HCT116 (cell line): ENCODE results near the gene HS3ST2. TPM values are rescaled to one million over a fixed set of nuclear protein-coding genes. Genes with fewer than 3 reads are reported as not detected.

ENCODE experiments used
- ATAC-seq: fragments of 200-7000 bp; cut with Tn5 transposase; 2 replicates; pipeline ENCODE4 v1.9.1; 2020; ENCODE audit warnings: mild to moderate bottlenecking, moderate library complexity
- BruUV-seq: library from RNA; stranded (reverse); fragments of 400-500 nt; replicated peaks from 2 replicates; lab custom pipeline; 2021; lab: Mats Ljungman, UMichigan
- CTCF ChIA-PET: fragments of 300-600 bp; sonication (Branson Sonifier 250); formaldehyde crosslinking; loops from one replicate; lab custom pipeline; 2021; ENCODE audit warnings: antibody characterized with exemption; lab: Charles Lee
- POLR2A ChIA-PET: fragments of 300-600, 350-600 bp; sonication (Branson Sonifier 250); formaldehyde crosslinking; loops from one replicate; lab custom pipeline; 2021; ENCODE audit warnings: antibody characterized with exemption; lab: Charles Lee
- RAD21 ChIA-PET, 2 experiments: fragments of 300-600 bp; sonication (Branson Sonifier 250); formaldehyde crosslinking; loops; one replicate each; lab custom pipeline; 2023; ENCODE audit warnings: low total read pairs in 2 of 2; ENCODE audit not compliant: uncharacterized antibody in 2 of 2, unreplicated experiment in 2 of 2, low non-redundant PET in 1 of 2; lab: Charles Lee
- DNase-seq: peaks from one replicate; pipeline ENCODE4 v3.0.0-alpha.2; 2010; ENCODE audit warnings: low read depth, low spot score
- H2AFZ ChIP-seq: fragments of 200-600 bp; shearing (Covaris generic), sonication (generic); 2 replicates; pipeline ENCODE4 v1.6.1; 2017; ENCODE audit warnings: low read depth, mixed run types, mixed read lengths, antibody characterized with exemption, low read length; ENCODE audit not compliant: poor library complexity, severe bottlenecking
- H3K27ac ChIP-seq: 2 replicates; pipeline ENCODE4 v1.5.1; 2012; ENCODE audit warnings: low read depth, low read length
- H3K27me3 ChIP-seq: fragments of 200-600 bp; sonication (generic); 2 replicates; pipeline ENCODE4 v1.6.1; 2016; ENCODE audit warnings: mixed run types, low read length, mixed read lengths; ENCODE audit not compliant: insufficient read depth
- H3K36me3 ChIP-seq, 2 experiments: fragments of 200-500 bp in 1 of 2; fragments of 200-600 bp in 1 of 2; sonication (Bioruptor generic) in 1 of 2; sonication (generic) in 1 of 2; 2 replicates each; pipeline versions ENCODE4 v1.5.1 to v1.6.1; 2014 to 2016; ENCODE audit warnings: low read length in 2 of 2, inconsistent platforms in 1 of 2, mixed read lengths in 1 of 2, mixed run types in 1 of 2; ENCODE audit not compliant: insufficient read depth in 2 of 2, control insufficient read depth in 1 of 2
- H3K4me1 ChIP-seq, 2 experiments: fragments of 200-600 bp in 1 of 2; sonication (generic) in 1 of 2; 2 replicates each; pipeline versions ENCODE4 v1.5.1 to v1.6.1; 2012 to 2017; ENCODE audit warnings: low read length in 2 of 2, inconsistent platforms in 1 of 2, mild to moderate bottlenecking in 1 of 2, mixed read lengths in 1 of 2, mixed run types in 1 of 2, moderate library complexity in 1 of 2; ENCODE audit not compliant: insufficient read depth in 2 of 2, control insufficient read depth in 1 of 2
- H3K4me2 ChIP-seq: fragments of 200-600 bp; sonication (generic); 2 replicates; pipeline ENCODE4 v1.6.1; 2017; ENCODE audit warnings: mixed run types, low read length, mixed read lengths
- H3K4me3 ChIP-seq, 2 experiments: fragments of 200-600 bp in 1 of 2; sonication (generic) in 1 of 2; replicated peaks in 1 of 2; 2 replicates each; pipeline ENCODE4 v1.5.1; 2011 to 2016; ENCODE audit warnings: low read length in 2 of 2, control low read depth in 1 of 2, low read depth in 1 of 2, mild to moderate bottlenecking in 1 of 2, mixed read lengths in 1 of 2, mixed run types in 1 of 2
- H3K79me2 ChIP-seq: fragments of 200-600 bp; sonication (generic); 2 replicates; pipeline ENCODE4 v1.6.1; 2017; ENCODE audit warnings: mild to moderate bottlenecking, mixed run types, low read length, moderate library complexity, mixed read lengths; ENCODE audit not compliant: insufficient read depth
- H3K9ac ChIP-seq: fragments of 200-600 bp; sonication (generic); 2 replicates; pipeline ENCODE4 v1.6.1; 2016; ENCODE audit warnings: low read length, mixed read lengths
- H3K9me2 ChIP-seq: fragments of 200-600 bp; sonication (generic), shearing (Covaris generic); 2 replicates; pipeline ENCODE4 v1.6.1; 2017; ENCODE audit warnings: mixed run types, mild to moderate bottlenecking, moderate library complexity; ENCODE audit not compliant: insufficient read depth
- H3K9me3 ChIP-seq, 2 experiments: fragments of 200-500 bp in 1 of 2; fragments of 200-600 bp in 1 of 2; sonication (Bioruptor generic) in 1 of 2; sonication (generic) in 1 of 2; 2 replicates each; pipeline ENCODE4 v1.6.1; 2014 to 2017; ENCODE audit warnings: low read length in 2 of 2, mixed read lengths in 2 of 2, inconsistent platforms in 1 of 2, low read depth in 1 of 2, mild to moderate bottlenecking in 1 of 2, mixed run types in 1 of 2, moderate library complexity in 1 of 2; ENCODE audit not compliant: control insufficient read depth in 1 of 2, insufficient read depth in 1 of 2
- H4K20me1 ChIP-seq: fragments of 200-600 bp; sonication (generic), shearing (Covaris generic); 2 replicates; pipeline ENCODE4 v1.6.1; 2017; ENCODE audit warnings: mixed run types, mild to moderate bottlenecking, moderate library complexity; ENCODE audit not compliant: insufficient read depth
- ATF3 ChIP-seq: IDR thresholded peaks from 2 replicates; pipeline ENCODE4 v1.6.1; 2012
- CBX3 ChIP-seq: IDR thresholded peaks from 2 replicates; pipeline ENCODE4 v1.6.1; 2012; ENCODE audit warnings: low read depth
- CTCF ChIP-seq, 3 experiments: fragments of 200-600 bp in 1 of 3; sonication (generic) in 1 of 3; IDR thresholded peaks in 2 of 3; conservative IDR thresholded peaks in 1 of 3; 2 replicates each; pipeline ENCODE4 v1.5.1; 2012 to 2017; ENCODE audit warnings: low read depth in 2 of 3, low read length in 2 of 3, antibody characterized with exemption in 1 of 3, borderline replicate concordance in 1 of 3, control low read depth in 1 of 3, mild to moderate bottlenecking in 1 of 3, mixed read lengths in 1 of 3, mixed run types in 1 of 3, moderate library complexity in 1 of 3; ENCODE audit not compliant: insufficient read depth in 1 of 3
- EGR1 ChIP-seq: IDR thresholded peaks from 2 replicates; pipeline ENCODE4 v1.6.1; 2012; ENCODE audit warnings: low read depth
- ELF1 ChIP-seq: IDR thresholded peaks from 2 replicates; pipeline ENCODE4 v1.6.1; 2012; ENCODE audit warnings: low read depth, borderline replicate concordance
- EZH2phosphoT487 ChIP-seq: fragments of 200-600 bp; IDR thresholded peaks from 2 replicates; pipeline ENCODE4 v1.6.1; 2018; ENCODE audit warnings: antibody characterized with exemption, borderline replicate concordance
- FOSL1 ChIP-seq: IDR thresholded peaks from 2 replicates; pipeline ENCODE4 v1.6.1; 2012; ENCODE audit warnings: low read depth
- JUND ChIP-seq: IDR thresholded peaks from 2 replicates; pipeline ENCODE4 v1.6.1; 2012
- POLR2A ChIP-seq: IDR thresholded peaks from 2 replicates; pipeline ENCODE4 v1.7.0; 2011; ENCODE audit warnings: borderline replicate concordance; ENCODE audit not compliant: insufficient read depth, insufficient read length; ENCODE audit errors: extremely low read depth
- POLR2AphosphoS5 ChIP-seq: IDR thresholded peaks from 2 replicates; pipeline ENCODE4 v1.6.1; 2011; ENCODE audit warnings: mild to moderate bottlenecking, low read depth, low read length, moderate library complexity
- SIN3A ChIP-seq: IDR thresholded peaks from 2 replicates; pipeline ENCODE4 v1.6.1; 2012; ENCODE audit warnings: low read depth
- SRF ChIP-seq: IDR thresholded peaks from 2 replicates; pipeline ENCODE4 v1.6.1; 2012; ENCODE audit warnings: low read depth
- TCF7L2 ChIP-seq: IDR thresholded peaks from 2 replicates; pipeline ENCODE4 v1.7.0; 2011; ENCODE audit warnings: borderline replicate concordance, inconsistent platforms; ENCODE audit not compliant: insufficient read depth, insufficient read length; ENCODE audit errors: extremely low read depth
- ZFX ChIP-seq: fragments of 450-650 bp; IDR thresholded peaks from 2 replicates; pipeline ENCODE4 v1.6.1; 2017
- ZNF274 ChIP-seq: fragments of 200-500 bp; sonication (Bioruptor generic); IDR thresholded peaks from 2 replicates; pipeline ENCODE4 v1.6.1; 2014; ENCODE audit warnings: mild to moderate bottlenecking, low read depth, low read length, inconsistent platforms
- intact Hi-C: fragments of 100-400 bp; cut with micrococcal nuclease; formaldehyde crosslinking; loops from 2 replicates; pipeline ENCODE4 v1.10.0; 2022
- total RNA-seq: library from RNA; stranded (reverse); gene quantifications from one replicate; pipeline ENCODE4 v1.2.1, GENCODE V29; 2021; ENCODE audit not compliant: unreplicated experiment
- TF ChIP-seq, protein P1 (sequence below): IDR thresholded peaks from 2 replicates; pipeline ENCODE4 v1.6.1; 2012; ENCODE audit warnings: low read depth
- TF ChIP-seq, protein P2 (sequence below): IDR thresholded peaks from 2 replicates; pipeline ENCODE4 v1.6.1; 2011; ENCODE audit warnings: mild to moderate bottlenecking, low read length, moderate library complexity; ENCODE audit not compliant: insufficient replicate concordance; ENCODE audit errors: extremely low read depth

HS3ST2 gene
- total RNA-seq, 1 experiment from 2014 or later: not detected

DNA sequence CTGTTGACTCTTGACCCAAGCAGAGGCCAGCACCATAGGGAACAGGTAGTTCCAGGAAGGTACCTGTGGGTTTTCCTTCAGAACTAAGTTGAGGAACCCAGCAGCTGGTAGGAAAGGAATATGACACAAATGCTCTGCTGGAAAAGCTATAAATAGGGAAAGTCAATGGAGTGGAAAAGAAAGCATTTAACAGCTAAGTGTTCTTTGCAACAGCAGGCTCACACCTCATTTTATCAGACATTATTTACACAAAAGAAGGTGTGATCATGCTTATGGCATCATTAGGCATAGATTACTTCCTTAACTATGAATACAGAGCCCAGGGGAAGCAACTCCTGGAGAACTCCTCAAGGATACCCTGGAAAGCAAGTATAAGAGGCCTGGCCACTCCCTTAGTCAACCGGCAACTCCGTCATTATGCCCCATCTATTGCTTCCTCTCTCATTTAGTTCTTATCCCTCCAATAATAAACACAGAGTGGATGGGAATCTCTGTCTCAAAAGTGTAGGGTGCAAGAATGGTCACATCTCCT is 128.1 kb downstream of the HS3ST2 start:
- Histone ChIP-seq H3K36me3 (no peaks in the 10 kb centered on the region), H3K9me3 (no peaks in the 10 kb centered on the region), H2AFZ (no peak overlapping the region), H3K27me3 (peaks cover 8% of the 10 kb centered on the region), H3K79me2 (no peaks in the 10 kb centered on the region)
- no peak for ATAC-seq
- POLR2A ChIA-PET: no interaction called here
- TF ChIP-seq CTCF (IDR thresholded peaks at IDR 0.05 in 2 of 3, conservative IDR thresholded peaks at IDR 0.05 in 1 of 3; ENCODE audit: borderline replicate concordance in 1 of 3, insufficient read depth in 1 of 3, low read depth in 2 of 3, low read length in 2 of 3): no peak
- no peak for TF ChIP-seq CBX3
- no peak for TF ChIP-seq ELF1
- TF ChIP-seq SRF: no peak
- TF ChIP-seq TCF7L2: no peak
- TF ChIP-seq, protein P1, sequence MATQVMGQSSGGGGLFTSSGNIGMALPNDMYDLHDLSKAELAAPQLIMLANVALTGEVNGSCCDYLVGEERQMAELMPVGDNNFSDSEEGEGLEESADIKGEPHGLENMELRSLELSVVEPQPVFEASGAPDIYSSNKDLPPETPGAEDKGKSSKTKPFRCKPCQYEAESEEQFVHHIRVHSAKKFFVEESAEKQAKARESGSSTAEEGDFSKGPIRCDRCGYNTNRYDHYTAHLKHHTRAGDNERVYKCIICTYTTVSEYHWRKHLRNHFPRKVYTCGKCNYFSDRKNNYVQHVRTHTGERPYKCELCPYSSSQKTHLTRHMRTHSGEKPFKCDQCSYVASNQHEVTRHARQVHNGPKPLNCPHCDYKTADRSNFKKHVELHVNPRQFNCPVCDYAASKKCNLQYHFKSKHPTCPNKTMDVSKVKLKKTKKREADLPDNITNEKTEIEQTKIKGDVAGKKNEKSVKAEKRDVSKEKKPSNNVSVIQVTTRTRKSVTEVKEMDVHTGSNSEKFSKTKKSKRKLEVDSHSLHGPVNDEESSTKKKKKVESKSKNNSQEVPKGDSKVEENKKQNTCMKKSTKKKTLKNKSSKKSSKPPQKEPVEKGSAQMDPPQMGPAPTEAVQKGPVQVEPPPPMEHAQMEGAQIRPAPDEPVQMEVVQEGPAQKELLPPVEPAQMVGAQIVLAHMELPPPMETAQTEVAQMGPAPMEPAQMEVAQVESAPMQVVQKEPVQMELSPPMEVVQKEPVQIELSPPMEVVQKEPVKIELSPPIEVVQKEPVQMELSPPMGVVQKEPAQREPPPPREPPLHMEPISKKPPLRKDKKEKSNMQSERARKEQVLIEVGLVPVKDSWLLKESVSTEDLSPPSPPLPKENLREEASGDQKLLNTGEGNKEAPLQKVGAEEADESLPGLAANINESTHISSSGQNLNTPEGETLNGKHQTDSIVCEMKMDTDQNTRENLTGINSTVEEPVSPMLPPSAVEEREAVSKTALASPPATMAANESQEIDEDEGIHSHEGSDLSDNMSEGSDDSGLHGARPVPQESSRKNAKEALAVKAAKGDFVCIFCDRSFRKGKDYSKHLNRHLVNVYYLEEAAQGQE: no peak
- TF ChIP-seq ATF3: no peak
- TF ChIP-seq POLR2A: no peak
- no peak for TF ChIP-seq SIN3A
- TF ChIP-seq ZNF274: no peak
- no peak for TF ChIP-seq EGR1
- no peak for TF ChIP-seq EZH2phosphoT487
- no peak for TF ChIP-seq FOSL1
- TF ChIP-seq, protein P2, sequence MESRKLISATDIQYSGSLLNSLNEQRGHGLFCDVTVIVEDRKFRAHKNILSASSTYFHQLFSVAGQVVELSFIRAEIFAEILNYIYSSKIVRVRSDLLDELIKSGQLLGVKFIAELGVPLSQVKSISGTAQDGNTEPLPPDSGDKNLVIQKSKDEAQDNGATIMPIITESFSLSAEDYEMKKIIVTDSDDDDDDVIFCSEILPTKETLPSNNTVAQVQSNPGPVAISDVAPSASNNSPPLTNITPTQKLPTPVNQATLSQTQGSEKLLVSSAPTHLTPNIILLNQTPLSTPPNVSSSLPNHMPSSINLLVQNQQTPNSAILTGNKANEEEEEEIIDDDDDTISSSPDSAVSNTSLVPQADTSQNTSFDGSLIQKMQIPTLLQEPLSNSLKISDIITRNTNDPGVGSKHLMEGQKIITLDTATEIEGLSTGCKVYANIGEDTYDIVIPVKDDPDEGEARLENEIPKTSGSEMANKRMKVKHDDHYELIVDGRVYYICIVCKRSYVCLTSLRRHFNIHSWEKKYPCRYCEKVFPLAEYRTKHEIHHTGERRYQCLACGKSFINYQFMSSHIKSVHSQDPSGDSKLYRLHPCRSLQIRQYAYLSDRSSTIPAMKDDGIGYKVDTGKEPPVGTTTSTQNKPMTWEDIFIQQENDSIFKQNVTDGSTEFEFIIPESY: no peak
- no peak for TF ChIP-seq ZFX
- no peak for TF ChIP-seq JUND
- TF ChIP-seq POLR2AphosphoS5: no peak
- TF ChIP-seq, all 23 proteins: peak for 0
- Histone ChIP-seq H3K9me2 (no peaks in the 10 kb centered on the region), H4K20me1 (no peaks in the 10 kb centered on the region), H3K4me2 (no peak overlapping the region), H3K4me1 (no peaks in the 10 kb centered on the region; a peak in 1 of 4 replicates), H3K4me3 (no peak overlapping the region), H3K9ac (no peak overlapping the region), H3K27ac (no peak overlapping the region)
- BruUV-seq: no TSS peak
- ChIA-PET CTCF (no interaction called here), RAD21 (no interaction called here)
- intact Hi-C loops: no loop called here
- no peak for DNase-seq
